Activated CD4-positive, alpha-beta T cell treated with anti-CD3 and anti-CD28 coated beads, Interleukin-2, amount 10 ng/mL, durations not matched to agents 24 days and 14 days (primary cell): Measurements from ENCODE around the gene PCNX4. TPM values are rescaled to one million over a fixed set of nuclear protein-coding genes. Genes with fewer than 3 reads are reported as not detected.
A peak's percentile ranks its signal among the peaks of the same experiment; 100 is the strongest.

Experiments
- DNase-seq: peaks from one replicate; pipeline ENCODE4 v3.0.0; 2022
- H3K27ac Mint-ChIP-seq: one replicate; pipeline ENCODE4 v1.8.0; 2022; ENCODE audit warnings: mild to moderate bottlenecking, mixed read lengths
- H3K27me3 Mint-ChIP-seq: one replicate; pipeline ENCODE4 v1.8.0; 2022; ENCODE audit warnings: mixed read lengths
- H3K36me3 Mint-ChIP-seq: one replicate; pipeline ENCODE4 v1.8.0; 2022; ENCODE audit warnings: low read depth, mild to moderate bottlenecking, mixed read lengths
- H3K4me1 Mint-ChIP-seq: one replicate; pipeline ENCODE4 v1.8.0; 2021; ENCODE audit warnings: mixed read lengths
- H3K4me3 Mint-ChIP-seq: one replicate; pipeline ENCODE4 v1.8.0; 2022; ENCODE audit warnings: mild to moderate bottlenecking, moderate library complexity, mixed read lengths
- H3K9me3 Mint-ChIP-seq: one replicate; pipeline ENCODE4 v1.8.0; 2021; ENCODE audit warnings: mixed read lengths
- intact Hi-C: fragments of 100-400 bp; cut with micrococcal nuclease; formaldehyde crosslinking; loops from one replicate; pipeline ENCODE4 v1.15.1; 2023
- total RNA-seq: library from RNA; stranded (reverse); gene quantifications from 2 replicates; pipeline ENCODE4 v1.2.3, GENCODE V29; 2022

The PCNX4 gene
- total RNA-seq, 1 donor from 2014 or later, result 39.8 TPM

GRCh38 chr14:60116181-60116580, 24.5 kb downstream of the PCNX4 start:
- no peaks in the 10 kb centered on the region for H3K27me3 Mint-ChIP-seq
- peaks cover 8% of the 10 kb centered on the region for H3K4me1 Mint-ChIP-seq
- H3K36me3 Mint-ChIP-seq, result peaks cover 33% of the 10 kb centered on the region
- no peaks in the 10 kb centered on the region for H3K9me3 Mint-ChIP-seq
- no peak overlapping the region for H3K4me3 Mint-ChIP-seq
- no peak overlapping the region for H3K27ac Mint-ChIP-seq
- intact Hi-C loops, result no loop called here
- DNase-seq, result no peak

DNA sequence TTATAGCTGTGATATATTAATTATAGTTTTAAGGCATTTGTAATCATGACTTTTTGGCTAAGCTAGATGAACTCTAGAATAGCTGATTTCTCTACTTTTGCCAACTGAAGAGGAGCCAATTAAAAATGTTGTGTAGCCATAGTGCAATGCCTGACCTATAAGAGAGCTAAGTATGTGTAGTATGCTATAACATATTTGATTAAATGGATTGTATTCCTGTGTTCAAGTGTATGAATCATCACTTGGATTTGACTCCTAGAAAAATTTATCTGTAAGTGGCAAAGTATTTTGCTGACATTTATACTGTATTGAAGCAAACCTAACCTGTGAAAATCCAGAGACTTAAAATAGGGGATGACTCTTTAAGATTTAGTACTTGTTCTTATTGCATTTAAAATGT, 34.2 kb downstream of the PCNX4 start:
- Mint-ChIP-seq H3K4me1 (peaks cover 3% of the 10 kb centered on the region), H3K27me3 (no peaks in the 10 kb centered on the region), H3K36me3 (peaks cover 66% of the 10 kb centered on the region), H3K27ac (no peak overlapping the region), H3K4me3 (no peak overlapping the region), H3K9me3 (peaks cover 14% of the 10 kb centered on the region)
- intact Hi-C loops, result no loop called here
- DNase-seq, result no peak

GRCh38 chr14:60133487-60133886, 41.8 kb downstream of the PCNX4 start:
- no peak overlapping the region for H3K4me3 Mint-ChIP-seq
- peaks cover 9% of the 10 kb centered on the region for H3K9me3 Mint-ChIP-seq
- H3K27me3 Mint-ChIP-seq, result no peaks in the 10 kb centered on the region
- peaks cover 36% of the 10 kb centered on the region for H3K36me3 Mint-ChIP-seq
- no peak overlapping the region for H3K27ac Mint-ChIP-seq
- intact Hi-C loops, result no loop called here
- DNase-seq, result no peak
- peaks cover 4% of the 10 kb centered on the region for H3K4me1 Mint-ChIP-seq

GRCh38 chr14:60134702-60135101, 43.0 kb downstream of the PCNX4 start:
- Mint-ChIP-seq H3K36me3 (peaks cover 32% of the 10 kb centered on the region), H3K4me3 (no peak overlapping the region), H3K27ac (no peak overlapping the region), H3K4me1 (peaks cover 4% of the 10 kb centered on the region), H3K9me3 (peaks cover 7% of the 10 kb centered on the region), H3K27me3 (no peaks in the 10 kb centered on the region)
- no peak for DNase-seq
- intact Hi-C loops, result no loop called here

- peak; percentile 88 for DNase-seq
- Mint-ChIP-seq H3K27ac (peak overlapping the region; percentile 90), H3K9me3 (no peaks in the 10 kb centered on the region), H3K4me1 (peaks cover 30% of the 10 kb centered on the region), H3K36me3 (peaks cover 51% of the 10 kb centered on the region), H3K4me3 (peak overlapping the region; percentile 31), H3K27me3 (no peaks in the 10 kb centered on the region)
- intact Hi-C loops, result loop anchor here (1.0 kb wide), 2 partner anchors 13 to 60 kb away; partner anchors contain the start of gene PCNX4
Measured at GRCh38 chr14:60151715-60152114, 60.0 kb downstream of the PCNX4 start.

DNA sequence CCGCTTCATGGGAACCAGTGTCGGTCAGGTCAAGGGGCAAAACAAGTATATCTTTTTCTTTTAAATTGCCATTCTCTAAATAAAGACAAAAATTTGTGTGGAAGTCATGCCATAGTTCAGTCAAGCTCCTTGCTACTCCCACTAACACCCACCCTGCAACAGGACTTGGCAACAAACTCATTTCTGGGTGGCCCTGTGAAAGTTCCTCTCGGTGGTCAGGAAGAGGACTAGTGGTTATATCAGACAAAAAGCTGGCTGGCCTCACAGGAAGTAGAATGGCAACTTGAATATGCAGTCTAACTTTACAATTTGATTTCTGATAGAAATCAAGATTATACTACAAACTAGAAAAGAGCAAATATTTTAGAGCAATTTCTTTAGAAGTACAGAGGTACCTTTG, 62.3 kb downstream of the PCNX4 start:
- no peaks in the 10 kb centered on the region for H3K27me3 Mint-ChIP-seq
- no peak overlapping the region for H3K4me3 Mint-ChIP-seq
- H3K27ac Mint-ChIP-seq, result peak overlapping the region; percentile 3
- DNase-seq, result no peak
- no peaks in the 10 kb centered on the region for H3K9me3 Mint-ChIP-seq
- peaks cover 31% of the 10 kb centered on the region for H3K4me1 Mint-ChIP-seq
- H3K36me3 Mint-ChIP-seq, result peaks cover 40% of the 10 kb centered on the region
- intact Hi-C loops, result no loop called here

DNA sequence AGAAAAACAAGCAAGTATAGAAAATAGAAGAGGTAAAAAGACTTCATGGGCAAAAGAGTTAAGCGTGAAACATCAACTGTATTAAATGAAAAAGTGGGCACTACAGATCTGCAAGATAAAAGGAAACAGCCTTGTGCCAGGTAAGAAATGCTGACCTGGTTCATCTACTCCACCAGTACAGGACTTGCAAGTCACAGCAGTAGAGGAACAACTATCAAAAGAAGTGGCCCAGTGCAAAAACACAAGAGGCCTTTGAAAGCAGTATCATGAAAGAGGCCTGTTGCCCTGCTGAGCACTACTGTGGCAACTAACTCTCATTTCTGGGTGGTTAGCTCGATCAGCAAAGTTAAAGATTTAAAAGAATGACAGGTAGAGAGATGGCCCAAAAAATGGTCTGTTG, 62.9 kb downstream of the PCNX4 start:
- Mint-ChIP-seq H3K27me3 (no peaks in the 10 kb centered on the region), H3K4me1 (peaks cover 34% of the 10 kb centered on the region), H3K4me3 (no peak overlapping the region), H3K27ac (no peak overlapping the region), H3K9me3 (no peaks in the 10 kb centered on the region), H3K36me3 (peaks cover 36% of the 10 kb centered on the region)
- no peak for DNase-seq
- intact Hi-C loops, result no loop called here

DNA sequence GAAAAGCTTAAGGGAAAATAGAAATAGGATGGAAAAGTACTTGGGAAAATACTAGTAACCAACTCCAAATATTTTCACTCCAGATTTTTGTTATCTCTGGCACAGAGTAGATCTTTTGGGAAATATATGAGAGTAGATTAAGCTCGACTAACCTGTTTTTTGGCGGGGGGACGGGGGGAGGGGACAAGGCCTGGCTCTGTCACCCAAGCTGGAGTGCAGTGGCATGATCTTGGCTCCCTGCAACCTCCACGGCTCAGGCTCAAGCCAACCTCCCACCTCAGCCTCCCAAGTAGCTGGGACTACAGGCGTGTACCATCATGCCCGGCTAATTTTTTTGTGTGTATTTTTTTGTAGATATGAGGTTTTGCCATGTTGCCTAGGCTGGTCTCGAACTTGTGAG, 68.7 kb downstream of the PCNX4 start:
- peaks cover 24% of the 10 kb centered on the region for H3K4me1 Mint-ChIP-seq
- H3K27me3 Mint-ChIP-seq, result no peaks in the 10 kb centered on the region
- no peaks in the 10 kb centered on the region for H3K9me3 Mint-ChIP-seq

GRCh38 chr14:60161196-60162107, 69.7 kb downstream of the PCNX4 start:
- no peaks in the 10 kb centered on the region for H3K9me3 Mint-ChIP-seq
- DNase-seq, result no peak
- no peak overlapping the region for H3K27ac Mint-ChIP-seq
- peaks cover 32% of the 10 kb centered on the region for H3K4me1 Mint-ChIP-seq
- H3K4me3 Mint-ChIP-seq, result no peak overlapping the region
- intact Hi-C loops, result loop anchor here (10.0 kb wide), 1 partner anchor 677 kb away; the partner anchor contains the start of genes JKAMP and L3HYPDH
- peaks cover 20% of the 10 kb centered on the region for H3K36me3 Mint-ChIP-seq
- no peaks in the 10 kb centered on the region for H3K27me3 Mint-ChIP-seq

More for the DNA sequence above, 68.7 kb downstream of the PCNX4 start:
- no peak overlapping the region for H3K4me3 Mint-ChIP-seq
- intact Hi-C loops, result loop anchor here (10.0 kb wide), 1 partner anchor 676 kb away; the partner anchor contains the start of genes JKAMP and L3HYPDH
- no peak for DNase-seq
- H3K36me3 Mint-ChIP-seq, result peaks cover 22% of the 10 kb centered on the region
- no peak overlapping the region for H3K27ac Mint-ChIP-seq

DNA sequence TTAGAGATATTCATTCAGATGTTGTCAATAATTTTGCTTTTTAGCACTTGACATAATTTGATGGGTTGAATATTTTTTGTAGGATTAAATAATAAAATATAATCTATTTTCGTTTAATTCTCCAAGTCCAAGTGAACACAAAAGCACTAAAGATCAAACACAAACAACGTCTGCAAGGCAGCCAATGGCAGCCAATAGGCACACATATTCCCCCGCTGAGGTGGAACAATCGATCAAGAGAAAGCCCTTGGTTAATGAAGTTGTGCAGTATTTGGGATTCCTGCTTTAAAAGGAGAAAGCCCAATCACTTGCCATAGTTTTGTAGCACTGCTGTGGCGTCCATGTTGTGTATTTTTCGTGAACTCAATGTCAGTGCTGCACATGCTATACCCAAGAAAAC, 72.0 kb downstream of the PCNX4 start:
- Mint-ChIP-seq H3K27me3 (no peaks in the 10 kb centered on the region), H3K27ac (no peak overlapping the region)

DNA sequence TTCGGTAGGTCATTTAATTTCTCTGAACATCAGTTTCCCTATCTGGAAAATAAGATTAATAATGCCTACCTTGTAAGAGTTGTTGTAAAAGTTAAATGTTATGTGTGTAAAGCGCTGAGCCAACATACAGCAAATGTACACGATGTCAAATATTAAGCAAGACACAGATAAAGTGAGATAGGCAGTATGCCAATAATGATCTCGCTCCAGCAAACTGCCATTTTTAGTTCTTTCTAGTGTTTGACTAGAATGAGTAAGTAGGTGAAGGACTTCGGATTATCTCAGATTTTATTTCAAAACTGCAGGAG, 72.6 kb downstream of the PCNX4 start:
- intact Hi-C loops, result loop anchor here (1.0 to 10.0 kb wide), 4 partner anchors 8 to 680 kb away; partner anchors contain the start of genes JKAMP and L3HYPDH
- peak overlapping the region; percentile 98 for H3K4me3 Mint-ChIP-seq
- H3K27me3 Mint-ChIP-seq, result no peaks in the 10 kb centered on the region
- no peak for DNase-seq
- peak overlapping the region; percentile 99 for H3K27ac Mint-ChIP-seq
- H3K4me1 Mint-ChIP-seq, result peaks cover 34% of the 10 kb centered on the region
- H3K9me3 Mint-ChIP-seq, result no peaks in the 10 kb centered on the region
- peaks cover 20% of the 10 kb centered on the region for H3K36me3 Mint-ChIP-seq

More for the DNA sequence above, 72.0 kb downstream of the PCNX4 start:
- no peaks in the 10 kb centered on the region for H3K9me3 Mint-ChIP-seq
- peaks cover 34% of the 10 kb centered on the region for H3K4me1 Mint-ChIP-seq
- DNase-seq, result no peak
- H3K36me3 Mint-ChIP-seq, result peaks cover 20% of the 10 kb centered on the region
- intact Hi-C loops, result loop anchor here (1.0 to 10.0 kb wide), 4 partner anchors 7 to 679 kb away; partner anchors contain the start of genes JKAMP and L3HYPDH
- H3K4me3 Mint-ChIP-seq, result peak overlapping the region; percentile 98

- H3K4me1 Mint-ChIP-seq, result peaks cover 30% of the 10 kb centered on the region
- peaks cover 17% of the 10 kb centered on the region for H3K36me3 Mint-ChIP-seq
- no peaks in the 10 kb centered on the region for H3K27me3 Mint-ChIP-seq
- DNase-seq, result peak; percentile 89
- intact Hi-C loops, result loop anchor here (1.0 to 10.0 kb wide), 7 partner anchors 9 to 680 kb away; partner anchors contain the start of genes JKAMP, L3HYPDH, PCNX4 and PPM1A
- H3K27ac Mint-ChIP-seq, result peak within 1 kb of the TSS; percentile 99
- H3K9me3 Mint-ChIP-seq, result no peaks in the 10 kb centered on the region
- peak within 1 kb of the TSS; percentile 98 for H3K4me3 Mint-ChIP-seq
Measured at GRCh38 chr14:60164712-60165546, 73.2 kb downstream of the PCNX4 start, which contains the start of gene DHRS7. Gene DHRS7 (minus strand): TSS chr14:60165398. CDS start chr14:60165309, 89 bp downstream.

GRCh38 chr14:60165547-60165876, 73.8 kb downstream of the PCNX4 start:
- H3K36me3 Mint-ChIP-seq, result peaks cover 15% of the 10 kb centered on the region
- peak overlapping the region; percentile 98 for H3K4me3 Mint-ChIP-seq
- no peaks in the 10 kb centered on the region for H3K9me3 Mint-ChIP-seq
- intact Hi-C loops, result loop anchor here (1.0 to 10.0 kb wide), 4 partner anchors 74 to 681 kb away; partner anchors contain the start of genes JKAMP, L3HYPDH, PCNX4 and PPM1A
- no peak for DNase-seq
- peak overlapping the region; percentile 73 for H3K27ac Mint-ChIP-seq
- H3K4me1 Mint-ChIP-seq, result peaks cover 30% of the 10 kb centered on the region
- no peaks in the 10 kb centered on the region for H3K27me3 Mint-ChIP-seq
